Renal cortical epithelial cell (primary cell): Measurements from ENCODE around the gene FERMT2. TPM values are rescaled to one million over a fixed set of nuclear protein-coding genes. Genes with fewer than 3 reads are reported as not detected.
"Not testable (repeated sequence)": the region's sequence is repeated elsewhere in the genome, so short reads cannot be mapped to it uniquely, and the experiment has no call there.

Experiments used
- DNase-seq: peaks from one replicate; pipeline ENCODE4 v3.0.0-alpha.2; 2011; ENCODE audit warnings: low read depth
- total RNA-seq: library from RNA; depleted of rRNA; stranded (reverse); fragments of >200 nt; gene quantifications from 2 replicates; pipeline ENCODE4 v1.2.3, GENCODE V29; 2014

The FERMT2 gene
- total RNA-seq, 1 donor from 2014 or later = 126 TPM

DNA sequence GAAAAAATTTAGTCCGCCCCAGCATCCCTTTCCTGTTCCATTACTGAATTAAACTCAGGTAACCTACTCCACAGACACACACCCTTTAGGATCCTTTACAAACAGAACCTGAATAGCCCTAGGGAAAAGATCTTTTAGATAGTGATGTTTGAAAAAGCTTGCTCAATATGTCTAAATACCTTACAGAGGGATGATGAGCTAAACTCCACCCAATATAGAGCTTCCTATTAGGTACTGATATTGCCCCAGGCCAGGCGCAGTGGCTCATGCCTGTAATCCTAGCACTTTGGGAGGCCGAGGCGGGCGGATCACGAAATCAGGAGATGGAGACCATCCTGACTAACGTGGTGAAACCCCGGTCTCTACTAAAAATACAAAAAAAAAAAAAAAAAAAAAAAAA lies 50.1 kb downstream of the FERMT2 start:
- no peak for DNase-seq

DNA sequence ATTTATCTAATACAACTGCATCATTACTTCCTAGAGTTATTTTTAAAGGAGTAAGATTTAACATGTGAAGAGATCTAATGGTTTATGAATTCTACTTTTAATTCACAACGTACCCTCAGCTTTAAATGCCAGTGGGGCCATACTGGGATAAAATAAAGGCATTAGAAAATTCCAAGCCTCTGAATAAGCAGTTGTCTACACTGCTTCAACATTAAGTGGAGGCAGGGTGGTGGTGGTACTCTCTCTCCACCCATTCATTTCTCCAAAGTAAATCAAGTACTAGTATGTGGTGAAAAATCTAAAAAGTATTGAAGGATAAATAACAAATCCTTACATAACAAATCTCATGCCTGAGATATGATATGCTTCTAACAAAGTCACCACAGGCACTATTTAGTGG lies 52.4 kb downstream of the FERMT2 start:
- DNase-seq = no peak

DNA sequence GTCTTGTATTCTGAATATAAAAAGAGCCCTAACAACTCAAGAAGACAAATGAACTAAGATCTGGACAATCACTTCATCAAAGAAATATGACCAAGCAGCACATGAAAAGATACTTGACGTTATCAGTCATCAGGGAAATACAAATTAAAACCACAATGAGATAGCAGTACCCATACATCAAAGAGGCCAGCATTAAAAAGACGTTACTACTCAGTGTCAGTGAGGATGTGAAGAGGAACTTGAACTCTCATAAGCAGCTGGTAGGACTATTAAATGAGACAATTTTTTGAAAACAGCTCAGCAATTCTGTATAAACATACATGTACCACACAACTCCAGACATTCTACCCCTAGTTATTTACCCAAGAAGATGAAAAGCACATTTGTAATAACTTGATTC lies 55.9 kb downstream of the FERMT2 start:
- no peak for DNase-seq

DNA sequence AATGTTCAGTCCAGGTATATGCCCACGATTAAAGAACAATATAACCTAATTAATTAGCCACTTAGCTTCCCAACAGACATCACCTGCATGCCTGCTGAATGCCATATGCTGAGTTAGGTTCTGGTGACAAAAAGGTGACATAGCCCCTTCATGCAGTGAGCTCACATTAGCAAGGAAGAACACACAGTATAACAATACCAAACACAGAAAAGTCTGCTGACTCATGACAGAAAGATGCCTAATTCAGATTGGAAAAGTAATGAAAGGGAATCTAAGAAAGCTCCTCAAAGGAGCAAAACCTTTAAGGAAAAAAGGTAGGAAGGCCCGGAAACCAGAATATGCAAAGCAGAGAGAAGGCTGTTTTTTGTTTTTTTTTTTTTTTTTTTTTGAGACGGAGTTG lies 59.0 kb downstream of the FERMT2 start:
- peak; percentile 36 for DNase-seq

DNA sequence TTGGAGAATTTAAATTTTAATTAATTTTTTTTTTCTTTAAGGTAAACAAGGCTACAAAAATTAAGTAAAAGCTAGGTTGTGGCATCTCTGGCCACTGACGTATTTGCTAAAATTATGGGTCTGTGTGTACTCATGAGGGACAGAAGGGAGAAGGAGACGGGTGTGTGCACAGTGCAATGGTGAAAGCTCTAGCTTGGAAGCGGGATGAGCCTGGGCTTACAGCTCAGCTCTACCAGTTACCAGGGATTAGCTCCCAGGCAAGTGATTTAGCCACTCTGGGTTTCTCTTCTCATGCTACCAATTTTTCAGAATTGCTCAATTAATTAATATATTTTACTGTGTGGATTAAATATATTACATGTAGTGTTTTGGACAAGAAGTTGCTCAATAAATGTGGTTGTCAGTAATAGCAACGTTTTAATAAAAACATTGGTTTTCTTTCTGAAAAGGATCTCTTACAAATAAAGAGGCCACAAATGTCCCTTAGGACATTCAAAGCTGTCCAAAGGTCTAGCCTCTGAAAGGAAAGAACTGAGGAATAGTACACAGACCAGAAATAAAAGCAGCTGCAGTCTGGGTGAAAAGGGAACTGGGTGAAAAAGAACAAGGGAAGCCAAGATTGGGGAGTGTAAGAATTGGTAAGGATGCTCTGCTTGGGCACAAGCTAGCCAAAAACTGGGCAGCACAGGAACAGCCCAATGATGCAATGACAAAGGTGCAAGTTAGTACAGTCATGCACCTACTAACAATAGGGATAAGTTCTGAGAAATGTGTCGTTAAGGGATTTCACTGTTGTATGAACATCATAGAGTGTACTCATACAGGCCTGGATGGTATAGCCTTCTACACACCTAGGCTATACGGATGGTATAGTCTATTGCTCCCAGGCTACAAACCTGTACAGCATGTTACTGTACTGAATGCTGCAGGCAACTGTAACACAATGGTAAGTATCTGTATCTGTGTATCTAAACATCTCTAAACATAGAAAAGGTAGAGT lies 61.7 kb downstream of the FERMT2 start:
- no peak for DNase-seq

DNA sequence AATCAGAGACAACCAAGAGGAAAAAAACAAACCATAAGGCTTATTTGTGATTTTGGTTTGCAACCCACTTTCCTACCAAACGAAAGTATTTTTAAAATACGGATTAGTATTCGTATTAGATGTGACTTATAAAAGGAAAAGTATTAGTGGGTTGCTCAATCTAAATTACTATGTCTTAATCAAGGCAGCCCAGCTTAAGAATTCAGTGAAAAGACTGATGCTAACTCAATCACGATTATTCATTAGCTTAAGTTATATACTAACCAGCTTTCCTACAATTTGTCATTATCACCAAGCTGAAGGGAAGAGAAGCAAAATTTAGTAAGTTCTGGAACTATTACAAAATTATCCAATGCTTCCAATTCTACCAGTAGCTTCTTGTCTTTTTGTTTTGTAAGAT lies 62.7 kb downstream of the FERMT2 start:
- DNase-seq = peak; percentile 82

DNA sequence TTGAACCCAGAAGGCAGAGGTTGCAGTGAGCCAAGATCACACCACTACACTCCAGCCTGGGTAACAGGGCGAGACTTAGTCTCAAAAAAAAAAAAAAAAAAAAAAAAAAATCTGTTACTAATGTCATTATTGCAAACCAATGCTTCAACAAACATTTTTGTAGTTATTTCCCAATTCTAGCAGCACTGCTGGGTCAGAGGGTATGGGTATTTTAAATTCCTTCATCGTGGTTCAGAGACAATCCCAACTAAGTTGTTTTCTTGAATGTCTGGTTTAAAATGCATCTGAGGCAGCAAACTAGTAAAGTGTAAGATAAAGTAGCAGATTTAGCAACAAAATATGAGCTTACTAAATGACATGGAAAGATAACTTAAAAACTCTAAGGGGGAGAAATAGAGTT lies 65.6 kb downstream of the FERMT2 start:
- peak; percentile 49 for DNase-seq

DNA sequence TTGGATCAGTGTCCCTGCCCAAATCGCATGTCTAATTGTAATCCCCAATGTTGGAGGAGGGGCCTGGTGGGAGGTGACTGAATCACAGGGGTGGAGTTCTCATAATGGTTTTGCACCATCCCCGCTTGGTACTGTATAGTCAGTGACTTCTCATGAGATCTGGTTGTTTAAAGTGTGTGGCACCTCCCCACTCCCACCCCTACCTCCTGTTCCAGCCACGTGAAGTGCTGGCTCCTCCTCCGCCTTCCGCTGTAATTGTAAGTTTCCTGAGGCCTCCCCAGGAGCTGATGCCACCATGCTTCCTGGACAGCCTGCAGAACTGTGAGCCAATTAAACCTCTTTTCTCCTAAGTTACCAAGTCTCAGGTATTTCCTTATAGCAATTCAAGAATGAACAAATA lies 67.2 kb downstream of the FERMT2 start:
- no peak for DNase-seq

DNA sequence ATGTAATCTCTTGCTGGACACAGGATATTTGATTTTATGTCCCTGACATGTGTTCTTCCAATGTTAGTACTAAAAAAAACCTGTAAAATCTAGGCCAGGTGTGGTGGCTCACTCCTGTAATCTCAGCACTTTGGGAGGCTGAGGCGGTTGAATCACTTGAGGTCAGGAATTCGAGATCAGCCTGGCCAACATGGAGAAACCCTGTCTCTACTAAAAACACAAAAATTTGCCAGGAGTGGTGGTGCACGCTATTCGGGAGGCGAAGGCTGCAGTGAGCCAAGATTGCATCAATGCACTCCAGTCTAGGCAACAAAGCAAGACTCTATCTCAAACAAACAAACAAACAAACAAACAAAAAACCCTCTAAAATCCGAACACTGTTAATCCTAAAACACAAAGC lies 68.0 kb downstream of the FERMT2 start:
- DNase-seq = no peak

DNA sequence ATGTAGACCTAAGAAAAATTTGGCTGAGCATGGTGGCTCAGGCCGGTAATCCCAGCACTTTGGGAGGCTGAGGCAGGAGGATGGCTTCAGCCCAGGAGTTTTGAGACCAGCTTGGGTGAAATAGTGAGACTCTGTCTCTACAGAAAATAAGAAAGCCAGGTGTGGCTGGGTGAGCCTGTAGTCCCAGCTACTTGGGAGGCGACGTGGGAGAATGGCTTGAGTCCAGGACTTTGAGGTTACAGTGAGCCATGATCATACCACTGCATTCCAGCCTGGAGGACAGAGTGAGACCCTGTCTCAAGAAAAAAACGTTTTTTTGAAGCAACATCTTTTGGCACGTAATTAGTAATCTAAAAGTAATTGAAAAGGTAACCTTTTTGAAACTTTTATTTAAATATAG lies 70.9 kb downstream of the FERMT2 start:
- peak; percentile 48 for DNase-seq

DNA sequence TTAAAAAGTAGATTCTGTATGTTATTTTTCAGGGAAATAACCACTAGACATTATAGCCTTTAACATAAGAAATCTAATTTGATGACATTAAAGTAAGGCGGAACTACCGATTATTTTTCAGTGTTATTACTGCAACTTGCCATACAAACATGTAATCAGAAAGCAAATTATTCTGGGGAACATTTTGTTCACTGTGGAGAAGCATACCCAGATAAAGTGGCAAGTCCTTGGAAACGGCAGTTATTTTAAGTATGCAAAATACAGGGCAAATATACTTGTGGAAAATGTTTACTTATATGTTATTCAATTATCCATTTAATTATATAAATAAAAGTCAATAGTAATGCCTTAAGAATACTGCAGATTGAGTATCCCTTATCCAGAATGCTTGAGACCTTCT lies 71.9 kb downstream of the FERMT2 start:
- DNase-seq = no peak

DNA sequence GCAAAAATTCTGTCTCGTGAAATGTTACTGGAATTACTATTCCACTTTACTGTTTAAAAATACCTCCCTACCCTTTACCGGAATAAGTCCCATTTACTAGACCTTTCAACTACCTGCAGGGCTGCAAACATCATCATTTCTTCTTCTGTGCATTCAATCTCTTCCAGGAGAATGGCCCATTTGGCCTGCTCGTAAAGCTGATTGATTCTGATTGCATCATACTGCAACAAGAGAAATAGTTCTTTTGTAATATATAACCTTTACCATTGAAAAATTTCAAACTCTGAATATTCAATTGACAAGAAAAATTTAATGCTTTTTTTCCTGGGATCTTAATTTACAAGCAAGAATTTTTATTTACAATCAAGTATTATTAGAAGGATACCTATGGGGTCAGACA lies 72.4 kb downstream of the FERMT2 start:
- no peak for DNase-seq

DNA sequence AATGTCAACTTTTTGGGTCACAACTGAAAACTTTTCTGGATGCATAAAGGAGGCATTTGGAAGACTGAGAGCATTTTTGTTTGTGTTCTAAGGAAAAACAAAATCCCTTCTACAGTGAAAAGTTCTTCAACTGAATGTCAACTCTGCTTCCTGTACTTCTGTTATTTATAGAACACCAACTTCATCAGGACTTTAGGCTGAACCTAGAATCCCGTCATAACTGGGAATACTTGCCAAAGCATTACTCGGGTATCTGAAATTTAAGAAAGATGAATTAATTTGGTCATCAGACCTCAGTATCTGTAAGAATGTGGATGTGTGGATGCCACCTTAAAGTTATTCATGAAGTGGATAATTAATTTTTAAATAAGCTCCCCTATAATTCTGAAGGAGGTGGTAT lies 73.2 kb downstream of the FERMT2 start:
- DNase-seq = no peak

DNA sequence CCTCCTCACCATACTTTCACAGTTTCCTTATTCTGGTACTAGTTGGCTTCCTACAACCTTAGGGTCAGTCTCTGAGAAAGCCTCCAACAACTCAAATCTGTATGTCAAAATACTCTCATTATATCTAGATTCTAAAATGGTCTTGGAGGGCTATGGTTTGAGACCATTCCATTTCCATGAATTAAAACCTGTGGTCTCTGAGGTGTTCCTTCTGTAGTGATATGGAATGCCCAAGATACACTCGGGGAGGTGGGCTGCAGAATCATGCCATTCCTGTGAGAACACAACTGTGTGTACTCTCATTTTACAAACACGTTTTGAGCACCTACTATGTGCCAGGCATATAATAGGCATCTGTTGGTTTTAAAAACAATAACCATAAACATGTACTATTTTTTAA lies 74.0 kb downstream of the FERMT2 start:
- no peak for DNase-seq

DNA sequence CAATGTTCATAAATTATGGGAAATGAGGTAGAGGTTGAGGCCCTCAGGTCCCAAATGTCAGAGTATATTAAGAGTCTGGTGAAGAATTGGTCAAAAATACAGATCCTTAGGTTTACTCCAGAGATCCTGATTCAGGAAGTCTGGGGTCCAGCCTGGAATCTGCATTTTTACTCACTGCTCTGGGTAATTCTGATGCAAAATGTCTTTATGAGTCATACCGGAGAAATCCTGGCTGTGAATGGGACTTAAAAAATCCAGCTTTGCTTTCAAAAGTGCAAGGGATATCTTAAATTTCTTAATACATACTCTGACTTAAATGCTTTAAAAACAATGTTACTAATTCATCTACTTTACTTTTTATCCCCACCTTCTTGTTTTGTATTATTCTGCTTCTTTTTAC lies 74.5 kb downstream of the FERMT2 start:
- peak; percentile 37 for DNase-seq

DNA sequence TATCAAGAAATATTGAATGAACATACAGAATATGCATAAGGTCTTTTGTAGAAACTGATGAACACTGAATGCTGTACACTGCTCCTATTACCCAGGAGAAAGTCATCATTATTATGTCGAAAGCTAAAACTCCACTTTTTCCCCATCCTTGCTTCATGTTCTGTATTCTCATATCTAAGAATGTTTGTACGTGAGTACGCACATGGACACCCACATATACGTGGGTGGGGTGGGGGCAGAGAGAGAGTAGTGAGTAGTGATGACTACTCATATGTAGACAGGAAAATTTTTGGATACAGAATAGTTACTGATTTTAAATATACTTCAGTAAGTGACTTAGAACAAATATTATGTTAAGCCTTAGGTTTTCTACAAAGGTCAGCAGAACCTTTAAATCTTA lies 75.1 kb downstream of the FERMT2 start:
- DNase-seq = no peak

DNA sequence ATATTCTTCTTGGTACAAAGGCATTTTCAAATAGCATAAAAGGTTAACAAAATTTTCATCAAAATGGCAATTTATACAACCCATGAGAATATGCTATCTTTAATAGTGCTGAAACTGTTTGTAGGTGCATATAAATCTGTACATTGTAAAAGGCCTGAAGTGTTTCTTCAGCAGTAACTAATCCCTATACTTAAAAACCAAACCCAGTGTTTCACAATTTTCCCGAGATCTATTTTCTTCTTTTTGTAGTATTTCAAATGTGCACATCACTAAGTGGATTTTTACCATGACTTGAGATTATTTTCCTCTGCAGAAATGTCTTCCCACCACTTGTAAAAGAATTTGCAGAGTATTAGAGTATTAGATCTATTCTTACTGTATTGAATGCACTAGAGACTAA lies 76.5 kb downstream of the FERMT2 start:
- no peak for DNase-seq

DNA sequence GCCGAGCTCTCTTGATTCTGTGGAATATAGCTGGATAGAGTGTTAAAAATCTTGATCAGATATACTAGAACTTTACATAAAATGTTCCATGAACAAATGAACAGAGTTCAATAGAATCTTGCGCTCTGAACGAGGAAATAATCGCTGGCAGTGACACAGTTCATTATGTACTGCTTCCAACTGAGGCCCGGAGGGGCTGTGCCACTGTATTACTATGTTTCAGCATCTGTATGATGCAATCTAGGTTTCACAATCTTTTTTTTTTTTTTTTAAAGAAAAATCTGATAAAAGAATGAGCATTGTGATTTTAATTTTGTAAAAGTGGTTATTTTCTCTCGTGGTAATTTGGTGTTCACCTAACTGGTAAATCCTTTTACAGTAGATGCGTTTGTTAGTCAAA lies 77.2 kb downstream of the FERMT2 start:
- DNase-seq = peak; percentile 61

DNA sequence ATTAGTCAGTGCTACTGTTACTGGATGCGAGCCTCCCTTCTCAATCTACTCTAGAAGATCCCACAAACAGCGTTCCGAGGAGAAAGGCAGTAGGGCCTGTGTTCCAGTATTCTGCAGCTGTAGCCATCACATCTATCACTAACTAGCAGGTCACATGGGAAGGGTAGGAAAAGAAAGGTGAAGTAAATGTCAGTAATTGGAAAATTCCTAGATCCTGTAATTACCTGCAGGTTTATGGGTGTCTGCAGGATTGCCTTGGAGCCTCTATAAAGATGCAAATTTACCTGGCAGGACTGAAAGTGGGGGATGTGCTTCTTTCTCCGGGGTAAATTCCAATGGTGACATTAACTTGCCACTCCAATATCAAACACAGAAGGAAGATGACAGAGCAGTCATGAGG lies 77.8 kb downstream of the FERMT2 start:
- DNase-seq = peak; percentile 21

DNA sequence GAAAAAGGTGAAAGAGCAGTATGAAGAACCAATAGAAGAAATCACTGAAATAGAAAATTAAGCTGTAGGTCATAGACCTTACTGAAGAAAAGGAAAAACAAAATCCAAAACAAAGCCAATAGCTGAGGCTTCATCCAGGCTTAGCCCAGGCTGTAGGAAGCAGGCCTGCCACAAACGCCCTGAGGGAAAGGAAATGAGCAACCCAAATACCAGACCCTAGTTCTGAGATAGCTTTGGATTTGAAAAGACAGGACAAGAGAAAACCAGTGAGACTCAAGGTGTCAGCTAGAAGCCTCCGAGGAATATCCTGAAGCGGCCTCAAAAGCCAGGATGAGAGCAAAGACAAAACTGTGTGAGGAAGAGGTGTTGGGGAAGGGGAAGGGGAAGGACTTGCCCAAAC lies 79.2 kb downstream of the FERMT2 start:
- no peak for DNase-seq

DNA sequence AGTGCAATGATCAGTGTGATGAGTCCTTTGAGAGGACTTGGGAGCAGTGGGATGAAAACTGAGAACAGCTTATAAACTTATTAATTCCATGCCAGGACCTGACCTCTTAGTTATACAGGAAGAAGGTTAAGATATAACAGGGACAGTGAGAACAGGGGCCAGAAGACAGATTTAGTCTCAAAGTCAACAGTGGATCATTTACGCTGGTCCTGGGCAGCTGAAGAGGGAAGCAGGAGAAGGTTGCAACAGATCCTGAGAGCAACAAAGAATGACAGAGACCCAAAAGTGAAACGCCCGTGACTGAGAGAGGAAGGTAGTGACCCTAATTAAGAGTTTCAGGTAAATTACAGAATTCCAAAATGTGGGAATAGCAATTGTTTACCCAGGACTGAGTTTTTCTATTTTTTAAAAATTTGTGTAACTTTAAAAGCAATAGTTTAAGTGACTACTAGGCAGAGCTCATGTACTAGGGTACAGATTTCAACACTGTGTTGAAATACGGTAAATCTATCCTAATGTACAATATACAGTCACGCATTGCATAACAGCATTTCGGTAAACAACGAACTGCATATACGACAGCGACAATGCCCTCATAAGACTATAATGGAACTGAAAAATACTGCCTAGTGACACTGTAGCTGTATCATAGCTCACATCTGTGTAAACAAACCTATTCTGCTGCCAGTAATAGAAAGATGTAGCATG lies 81.8 kb downstream of the FERMT2 start:
- no peak for DNase-seq

DNA sequence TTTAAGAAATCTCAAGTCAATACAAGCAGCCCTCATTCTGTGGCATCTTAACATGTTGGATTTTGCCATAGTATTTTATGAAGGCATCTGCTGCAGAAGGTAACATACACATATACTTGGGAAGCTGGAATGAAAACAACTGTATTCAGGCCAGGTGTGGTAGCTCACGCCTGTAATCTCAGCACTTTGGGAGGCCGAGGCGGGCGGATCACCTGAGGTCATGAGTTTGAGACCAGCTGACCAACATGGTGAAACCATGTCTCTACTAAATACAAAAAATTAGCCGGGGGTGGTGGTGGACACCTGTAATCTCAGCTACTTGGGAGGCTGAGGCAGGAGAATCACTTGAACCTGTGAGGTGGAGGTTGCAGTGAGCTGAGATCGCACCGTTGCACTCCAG lies 86.0 kb downstream of the FERMT2 start:
- not testable (repeated sequence) for DNase-seq

DNA sequence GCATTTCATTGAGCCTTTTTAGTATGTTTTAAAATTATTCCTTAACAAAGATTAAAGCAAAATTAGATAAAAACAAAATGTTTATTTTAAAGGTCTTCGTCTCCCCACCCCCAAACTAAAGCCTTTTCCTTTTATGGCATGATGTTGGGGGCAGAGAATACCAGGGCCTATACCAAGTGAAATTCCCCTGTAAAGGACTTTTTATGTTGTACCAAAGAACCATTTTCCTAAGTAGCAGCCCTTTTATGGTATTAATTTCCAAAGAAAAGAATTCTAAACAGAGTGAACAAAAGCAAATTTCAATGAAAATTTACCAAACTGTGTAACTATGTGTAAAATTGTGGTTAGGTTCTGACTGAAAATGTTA lies 87.5 kb downstream of the FERMT2 start:
- no peak for DNase-seq
